Pancreas (tissue), 10 donors: ENCODE data around the gene SLC66A1. TPM values are rescaled to one million over a fixed set of nuclear protein-coding genes. Genes with fewer than 3 reads are reported as not detected.
A peak's percentile ranks its signal among the peaks of the same experiment; 100 is the strongest.

Source experiments
- ATAC-seq, 4 donors: fragments of 200-7000 bp; cut with Tn5 transposase; one replicate each; pipeline versions ENCODE4 v1.8.0 to v1.9.1; 2020; ENCODE audit warnings: mild to moderate bottlenecking in 4 of 4, moderate library complexity in 4 of 4
- DNase-seq, 6 donors: peaks; one replicate each; pipeline ENCODE4 v3.0.0-alpha.2; 2020
- FAIRE-seq: peaks from 2 replicates; lab custom pipeline; 2012; peaks lifted over from hg19 to GRCh38; lab: Jason Lieb, UNC
- H3K27ac ChIP-seq, 4 donors: fragments of 200-600 bp; sonication (generic); 1 replicate in 3 of 4; 2 replicates in 1 of 4; pipeline versions ENCODE4 v1.5.0 to v1.8.0; 2020
- H3K27me3 ChIP-seq, 4 donors: fragments of 200-600 bp; one replicate each; pipeline ENCODE4 v1.8.0; 2021
- H3K36me3 ChIP-seq, 3 donors: fragments of 200-600 bp; sonication (generic) in 1 of 3; one replicate each; pipeline versions ENCODE4 v1.5.0 to v1.8.0; 2020 to 2021
- H3K4me1 ChIP-seq, 3 donors: fragments of 200-600 bp; one replicate each; pipeline ENCODE4 v1.8.0; 2021
- H3K4me3 ChIP-seq, 4 donors: fragments of 200-600 bp; sonication (generic) in 2 of 4; one replicate each; pipeline versions ENCODE4 v1.5.0 to v1.8.0; 2020 to 2021
- H3K9me3 ChIP-seq, 4 donors: fragments of 200-600 bp; one replicate each; pipeline ENCODE4 v1.8.0; 2021
- WGBS, 2 donors: extraction: QIAGEN DNeasy Blood & Tissue Kit; methylation state at CpG; one replicate each; pipeline ENCODE4 v1.1.7; 2013; 5-methylcytosine and 5-hydroxymethylcytosine counted together
- intact Hi-C, 3 donors: fragments of 100-400 bp; cut with DNase I; formaldehyde crosslinking; loops; one replicate each; pipeline versions ENCODE4 v1.11.1 to v1.14.2; 2022
- polyA plus RNA-seq, 2 donors: library from polyadenylated mRNA; stranded (reverse); fragments of 200-250 nt; gene quantifications; one replicate each; pipeline ENCODE4 v1.2.3, GENCODE V29; 2013
- total RNA-seq, 6 donors: library from RNA; stranded (reverse); fragmentation: NEBNext Ultra II Directional in 4 of 6; extraction: Animal tissue kit (Norgen Biotek cat#: 25700) in 4 of 6; gene quantifications; one replicate each; pipeline versions ENCODE4 v1.2.1 to v1.2.4, GENCODE V29; 2021 to 2023
- TF ChIP-seq, protein P1 (sequence below), 4 donors: fragments of 200-600 bp; sonication (generic) in 3 of 4; IDR thresholded peaks; one replicate each; pipeline versions ENCODE4 v1.5.0 to v1.8.0; 2021; ENCODE audit warnings: antibody characterized with exemption in 4 of 4
- donor health status: healthy with polysubstance abuse.
- donor health status: DM: no; HTN: no; CAD: no; lungs with moderate emphysema.
- donor health status: DM: no; HTN: no; CAD: no.
- donor health status: control.
- donor health status: control.
- donor health status: Bipolar disorder and iron deficiency.
- donor health status: DM: yes; HTN: yes; CAD: no.
- donor health status: DM: no; HTN: no; CAD: no.
- donor health status: DM: no; HTN: no; CAD: no.
- donor health status: DM: yes; HTN: yes; CAD: no.

The SLC66A1 gene
- total and polyA plus RNA-seq, 8 donors = 6.4 to 26.1 (median 8.7) TPM

DNA sequence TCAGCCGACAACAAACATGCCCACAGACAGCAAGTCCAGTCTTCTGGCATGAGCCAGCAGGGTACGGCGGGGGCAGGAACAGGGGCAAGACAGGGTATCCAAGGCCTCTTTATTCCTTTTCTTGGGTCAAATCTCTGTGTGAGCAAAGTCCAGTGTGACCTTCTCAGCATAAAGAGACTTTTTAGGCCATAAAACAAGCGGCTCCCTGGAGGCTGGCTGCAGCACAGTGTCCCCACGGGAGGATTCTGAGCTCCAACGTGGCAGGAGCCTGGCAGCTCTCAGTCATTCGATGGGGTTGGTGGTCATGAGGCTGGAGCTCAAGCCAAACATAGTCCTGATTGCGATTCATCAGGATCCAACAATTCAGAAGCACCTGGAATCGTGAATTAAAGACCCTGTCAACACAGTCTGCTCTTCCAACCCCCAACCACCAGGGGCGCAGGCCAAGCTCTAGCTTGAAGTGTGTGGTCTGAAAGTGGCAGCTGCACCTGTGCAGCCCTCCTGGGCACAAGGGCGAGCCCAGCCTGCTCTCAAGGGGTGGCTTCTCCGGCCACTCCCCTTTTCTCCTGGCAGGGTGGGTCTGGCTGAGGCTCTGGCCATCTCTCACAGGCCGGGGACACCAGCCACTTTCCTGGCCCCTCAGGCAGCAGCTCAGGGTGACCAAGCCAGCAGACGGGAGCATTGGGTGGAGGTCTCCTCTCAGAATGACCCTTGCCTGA lies 62.1 kb downstream of the SLC66A1 start:
- no peak for ATAC-seq
- 88 to 92% methylated on average over 14 of the region's 14 CpGs for WGBS, 2 donors

DNA sequence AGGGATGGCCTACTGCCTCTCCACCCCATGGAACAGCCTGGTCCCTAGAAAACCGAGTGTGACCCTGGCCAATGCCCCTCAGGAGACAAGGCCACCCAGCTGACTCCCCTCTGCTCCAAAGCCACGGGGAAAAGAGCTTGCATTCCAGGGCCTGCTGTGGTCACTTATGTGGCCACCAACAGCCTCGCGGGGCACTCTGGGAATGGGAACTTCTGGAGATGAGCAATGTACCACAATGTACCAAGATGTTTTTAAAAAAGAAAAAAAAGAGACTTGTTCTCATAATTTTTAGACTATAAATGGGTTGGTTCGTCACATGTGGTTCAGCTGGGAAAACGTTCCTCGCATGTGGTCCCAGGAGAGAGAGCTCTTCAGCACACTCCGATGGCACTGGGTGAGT lies 62.8 kb downstream of the SLC66A1 start:
- Histone ChIP-seq H3K27me3 (no peaks in the 10 kb centered on the region), H3K4me1 (no peaks in the 10 kb centered on the region), H3K27ac (no peak overlapping the region), H3K36me3 (peaks cover 0 to 21% (median 0%) of the 10 kb centered on the region in 3 donors), H3K4me3 (no peak overlapping the region), H3K9me3 (no peaks in the 10 kb centered on the region)
- ATAC-seq = no peak
- no peak for DNase-seq
- intact Hi-C loops = no loop called here
- 87 to 92% methylated on average over 8 of the region's 8 CpGs for WGBS, 2 donors
- no peak for FAIRE-seq
- TF ChIP-seq, protein P1, sequence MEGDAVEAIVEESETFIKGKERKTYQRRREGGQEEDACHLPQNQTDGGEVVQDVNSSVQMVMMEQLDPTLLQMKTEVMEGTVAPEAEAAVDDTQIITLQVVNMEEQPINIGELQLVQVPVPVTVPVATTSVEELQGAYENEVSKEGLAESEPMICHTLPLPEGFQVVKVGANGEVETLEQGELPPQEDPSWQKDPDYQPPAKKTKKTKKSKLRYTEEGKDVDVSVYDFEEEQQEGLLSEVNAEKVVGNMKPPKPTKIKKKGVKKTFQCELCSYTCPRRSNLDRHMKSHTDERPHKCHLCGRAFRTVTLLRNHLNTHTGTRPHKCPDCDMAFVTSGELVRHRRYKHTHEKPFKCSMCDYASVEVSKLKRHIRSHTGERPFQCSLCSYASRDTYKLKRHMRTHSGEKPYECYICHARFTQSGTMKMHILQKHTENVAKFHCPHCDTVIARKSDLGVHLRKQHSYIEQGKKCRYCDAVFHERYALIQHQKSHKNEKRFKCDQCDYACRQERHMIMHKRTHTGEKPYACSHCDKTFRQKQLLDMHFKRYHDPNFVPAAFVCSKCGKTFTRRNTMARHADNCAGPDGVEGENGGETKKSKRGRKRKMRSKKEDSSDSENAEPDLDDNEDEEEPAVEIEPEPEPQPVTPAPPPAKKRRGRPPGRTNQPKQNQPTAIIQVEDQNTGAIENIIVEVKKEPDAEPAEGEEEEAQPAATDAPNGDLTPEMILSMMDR (IDR thresholded peaks at IDR 0.05) = no peak

More for the DNA sequence above, 62.1 kb downstream of the SLC66A1 start:
- Histone ChIP-seq H3K9me3 (no peaks in the 10 kb centered on the region), H3K27me3 (no peaks in the 10 kb centered on the region), H3K4me3 (no peak overlapping the region), H3K36me3 (peaks cover 0 to 21% (median 0%) of the 10 kb centered on the region in 3 donors), H3K4me1 (no peaks in the 10 kb centered on the region), H3K27ac (no peak overlapping the region)
- TF ChIP-seq, protein P1 (IDR thresholded peaks at IDR 0.05) = peak in 2 of 4 donors; percentile 9 to 16
- DNase-seq = no peak
- no peak for FAIRE-seq
- intact Hi-C loops = no loop called here

DNA sequence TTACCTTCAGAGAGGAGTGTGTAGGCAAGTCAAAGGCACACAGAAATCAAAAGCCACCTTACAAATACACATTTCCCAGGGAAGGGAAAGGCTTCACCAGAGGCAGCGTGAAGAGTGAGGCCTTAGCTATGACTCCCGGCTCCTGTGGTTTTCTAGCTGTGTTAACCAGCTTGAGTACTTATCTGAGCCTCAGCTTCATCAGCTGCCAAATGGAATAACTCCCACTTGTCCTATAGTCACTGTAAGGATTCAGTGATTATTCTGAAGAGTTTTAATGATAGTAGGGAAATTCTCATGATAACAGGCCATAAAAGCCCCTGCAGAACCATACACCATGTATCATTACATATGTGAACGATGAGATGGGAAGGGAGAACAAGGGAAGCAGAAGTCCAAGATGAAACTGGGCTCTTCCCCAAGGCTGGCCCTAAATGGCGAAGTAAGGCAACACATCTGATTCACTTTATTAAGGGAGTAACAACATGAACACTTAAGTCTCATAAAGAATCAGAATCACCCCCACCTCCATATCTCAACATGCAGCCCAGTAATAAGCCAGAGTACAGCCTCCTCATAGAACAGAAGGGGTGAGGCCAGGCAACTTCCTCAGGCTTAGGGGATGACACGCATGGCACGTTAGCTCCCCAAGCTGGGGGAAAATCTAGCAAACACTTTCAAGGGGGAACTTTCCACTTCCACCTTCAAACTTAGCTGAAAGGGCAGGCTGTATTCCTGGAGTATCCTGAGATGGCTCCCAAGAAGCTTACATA lies 63.7 kb downstream of the SLC66A1 start:
- Histone ChIP-seq H3K27me3 (no peaks in the 10 kb centered on the region), H3K36me3 (peaks cover 0 to 21% (median 0%) of the 10 kb centered on the region in 3 donors), H3K27ac (no peak overlapping the region), H3K9me3 (no peaks in the 10 kb centered on the region), H3K4me3 (no peak overlapping the region), H3K4me1 (no peaks in the 10 kb centered on the region)
- ATAC-seq (no peak), FAIRE-seq (no peak), DNase-seq (peak in 1 of 6 donors; percentile 2)
- TF ChIP-seq, protein P1 (IDR thresholded peaks at IDR 0.05) = no peak
- intact Hi-C loops = no loop called here
- 94 to 96% methylated on average over 6 of the region's 6 CpGs for WGBS, 2 donors

DNA sequence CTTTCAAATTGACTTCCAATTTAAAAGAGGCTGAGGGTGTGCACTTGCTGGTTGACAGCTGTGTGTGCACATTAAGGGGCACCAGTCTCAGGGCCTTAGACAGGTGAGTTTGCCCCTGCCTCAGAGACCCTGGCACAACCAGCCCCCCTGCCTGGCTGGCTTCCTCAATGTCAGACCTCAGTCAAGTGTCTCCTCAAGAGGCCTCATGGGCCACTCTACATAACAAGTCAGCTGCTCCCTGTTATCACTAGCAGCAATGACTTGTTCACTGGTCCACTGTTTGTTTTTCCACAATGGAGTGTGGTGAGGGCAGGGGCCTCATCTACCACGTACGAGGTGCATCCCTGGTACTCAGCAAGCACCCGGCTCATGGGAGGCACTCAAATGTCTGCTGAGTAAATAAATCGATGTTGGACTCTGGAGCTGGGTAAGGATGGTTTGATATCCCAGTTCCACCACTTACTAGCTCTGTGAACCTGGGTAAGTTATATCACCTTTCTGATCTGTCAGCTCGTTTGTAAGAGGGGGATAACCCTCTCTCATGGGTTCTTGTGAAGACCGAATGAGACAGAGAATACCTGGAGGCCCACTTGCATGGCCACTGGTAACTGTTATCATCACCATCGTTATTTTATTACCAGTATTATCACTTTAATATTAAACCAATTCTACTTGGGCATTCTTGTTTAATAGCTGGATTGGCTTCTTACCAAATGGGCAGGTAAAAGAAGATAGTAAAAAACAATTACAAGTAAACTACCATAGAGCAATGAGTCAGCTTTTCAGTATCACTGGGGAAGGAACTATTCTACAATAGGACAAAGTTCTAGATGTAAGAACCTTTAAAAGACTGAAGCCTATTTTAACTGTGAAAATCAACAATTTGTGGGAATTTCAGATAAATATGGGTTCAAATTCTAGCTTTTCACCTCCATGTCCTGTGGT lies 64.6 kb downstream of the SLC66A1 start:
- FAIRE-seq (no peak), DNase-seq (peak in 1 of 6 donors; percentile 22), ATAC-seq (no peak)
- intact Hi-C loops = no loop called here
- Histone ChIP-seq H3K27me3 (no peaks in the 10 kb centered on the region), H3K27ac (no peak overlapping the region), H3K36me3 (peaks cover 0 to 21% (median 0%) of the 10 kb centered on the region in 3 donors), H3K4me1 (no peaks in the 10 kb centered on the region), H3K4me3 (no peak overlapping the region), H3K9me3 (no peaks in the 10 kb centered on the region)
- TF ChIP-seq, protein P1 (IDR thresholded peaks at IDR 0.05) = no peak
- 95 to 96% methylated on average over 7 of the region's 7 CpGs for WGBS, 2 donors
